ENCODE measurements around the gene NEUROG1.
"Not testable (repeated sequence)": the region's sequence is repeated elsewhere in the genome, so short reads cannot be mapped to it uniquely, and the experiment has no call there.

The NEUROG1 gene

DNA sequence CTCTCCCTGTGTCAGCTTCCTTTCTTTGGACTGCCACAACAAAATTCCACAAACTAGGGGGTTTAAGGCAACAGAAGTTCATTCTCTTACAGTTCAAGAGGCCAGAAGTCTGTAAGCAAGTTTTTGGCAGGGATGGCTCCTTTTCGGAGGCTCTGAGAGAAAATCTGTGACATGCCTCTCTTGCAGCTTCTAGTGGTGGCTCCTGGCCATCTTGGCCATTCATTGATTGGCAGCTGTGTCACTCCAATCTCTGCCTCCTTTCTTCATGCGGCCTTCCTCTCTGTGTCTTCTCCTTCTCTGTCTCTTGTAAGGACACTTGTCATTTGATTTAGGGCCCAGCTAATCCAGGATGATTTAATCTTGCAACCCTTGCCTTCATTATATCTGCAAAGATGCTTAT, 2.0 kb upstream of the NEUROG1 start:
- no peak for DNase-seq (ENCODE audit: low read depth in 1 of 2, low spot score in 1 of 2)

GRCh38 chr5:135537271-135537670, 1.5 kb upstream of the NEUROG1 start:
- no peak for DNase-seq (ENCODE audit: low read depth in 1 of 2, low spot score in 1 of 2)

GRCh38 chr5:135535420-135535819, 344 bp downstream of the NEUROG1 start:
- no peak for DNase-seq (ENCODE audit: low read depth in 1 of 2, low spot score in 1 of 2)

DNA sequence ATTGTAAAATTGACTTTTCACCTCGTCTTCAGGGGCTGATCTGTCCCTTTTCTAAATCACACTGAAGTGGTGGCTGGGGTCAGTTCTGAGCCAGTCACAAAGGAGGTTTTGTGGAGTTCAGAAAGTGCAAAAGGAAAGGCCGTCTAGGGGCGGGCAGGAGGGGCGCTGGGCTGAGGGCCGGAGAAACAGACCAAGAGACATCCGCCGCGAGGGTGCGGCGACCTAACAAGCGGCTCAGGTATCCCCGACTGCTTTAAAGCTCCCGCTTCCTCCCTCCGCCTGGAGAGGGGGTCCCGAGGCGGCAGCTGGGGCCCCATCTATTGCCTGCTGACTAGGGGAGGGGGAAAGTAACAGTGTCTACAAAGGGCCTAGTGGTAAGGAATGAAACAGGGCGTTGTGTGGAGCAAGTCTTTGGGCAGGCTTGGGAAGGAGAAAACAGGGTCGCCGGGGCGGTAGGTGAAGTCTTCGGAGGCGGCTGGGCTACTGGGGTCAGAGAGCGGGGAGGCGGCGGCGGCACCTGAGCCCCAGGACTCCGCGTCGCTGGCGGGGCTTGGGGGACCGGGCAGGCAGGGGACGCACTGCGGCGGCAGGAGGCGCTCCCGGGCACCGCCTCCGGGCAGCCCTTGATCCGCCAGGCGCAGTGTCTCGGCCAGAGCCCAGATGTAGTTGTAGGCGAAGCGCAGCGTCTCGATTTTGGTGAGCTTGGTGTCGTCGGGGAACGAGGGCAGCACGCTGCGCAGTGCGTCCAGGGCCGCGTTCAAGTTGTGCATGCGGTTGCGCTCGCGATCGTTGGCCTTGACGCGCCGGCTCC, 950 bp downstream of the NEUROG1 start:
- DNase-seq (ENCODE audit: low read depth in 1 of 2, low spot score in 1 of 2), result no peak

GRCh38 chr5:135533794-135534193, 2.0 kb downstream of the NEUROG1 start:
- no peak for DNase-seq (ENCODE audit: low read depth in 1 of 2, low spot score in 1 of 2)

DNA sequence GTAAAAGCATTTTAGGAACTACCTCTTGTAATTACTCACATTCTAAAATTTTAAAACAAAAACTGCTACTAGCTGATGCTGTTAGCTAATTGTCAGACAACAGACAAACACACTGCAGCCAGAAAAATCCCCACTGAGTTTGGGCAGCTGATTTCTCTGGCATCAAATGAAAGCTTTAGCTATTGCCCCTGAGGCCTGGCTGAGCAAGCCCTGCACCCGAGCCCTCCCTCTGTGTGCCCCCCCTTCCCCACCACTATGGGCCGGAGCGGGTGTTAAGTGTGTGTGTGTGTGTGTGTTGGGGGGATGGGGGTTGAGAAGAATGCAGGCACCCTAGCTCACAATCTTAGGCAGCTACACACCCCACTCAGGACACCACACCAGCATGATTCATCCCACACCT, 2.4 kb downstream of the NEUROG1 start:
- DNase-seq (ENCODE audit: low read depth in 1 of 2, low spot score in 1 of 2), result no peak

DNA sequence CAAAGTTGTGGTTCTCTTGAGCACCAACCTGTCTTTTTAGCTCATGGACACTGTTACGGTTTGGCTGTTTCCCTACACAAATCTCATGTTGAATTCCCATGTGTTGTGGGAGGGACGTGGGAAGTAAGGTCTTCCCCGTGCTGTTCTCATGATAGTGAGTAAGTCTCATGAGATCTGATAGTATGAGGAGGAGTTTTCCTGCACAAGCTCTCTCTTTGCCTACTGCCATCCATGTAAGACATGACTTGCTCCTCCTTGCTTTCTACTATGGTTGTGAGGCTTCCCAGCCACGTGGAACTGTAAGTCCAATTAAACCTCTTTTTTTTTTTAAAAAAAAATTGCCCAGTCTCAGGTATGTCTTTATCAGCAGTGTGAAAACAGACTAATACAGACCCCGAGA, 6.2 kb downstream of the NEUROG1 start:
- not testable (repeated sequence) for DNase-seq (ENCODE audit: low read depth in 1 of 2, low spot score in 1 of 2)

GRCh38 chr5:135526924-135527323, 8.8 kb downstream of the NEUROG1 start:
- no peak for DNase-seq (ENCODE audit: low read depth in 1 of 2, low spot score in 1 of 2)

- no peak for DNase-seq (ENCODE audit: low read depth in 1 of 2, low spot score in 1 of 2)
These were observed 13.8 kb downstream of the NEUROG1 start for GRCh38 chr5:135521964-135522363.

- no peak for DNase-seq (ENCODE audit: low read depth in 1 of 2, low spot score in 1 of 2)
These were observed 18.1 kb downstream of the NEUROG1 start for GRCh38 chr5:135517631-135518030.

DNA sequence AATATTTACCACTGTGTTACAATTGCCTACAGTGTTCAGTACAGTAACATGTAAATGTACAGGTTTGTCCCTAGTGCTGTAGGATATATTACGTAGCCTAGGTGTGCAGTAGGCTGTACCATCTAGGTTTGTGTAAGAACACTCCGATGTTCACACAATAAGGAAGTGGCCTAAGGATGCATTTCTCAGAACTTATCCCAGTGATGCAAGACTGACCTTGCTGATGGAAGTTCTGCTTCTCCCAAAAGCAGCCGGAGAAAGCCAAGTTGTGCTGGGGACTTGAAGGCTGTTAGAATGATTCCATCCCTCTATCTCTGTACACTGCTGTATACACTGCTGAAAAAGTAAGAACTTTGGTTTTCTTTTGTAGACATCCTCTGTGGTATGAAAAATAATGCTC, 21.6 kb downstream of the NEUROG1 start:
- no peak for DNase-seq (ENCODE audit: low read depth in 1 of 2, low spot score in 1 of 2)

DNA sequence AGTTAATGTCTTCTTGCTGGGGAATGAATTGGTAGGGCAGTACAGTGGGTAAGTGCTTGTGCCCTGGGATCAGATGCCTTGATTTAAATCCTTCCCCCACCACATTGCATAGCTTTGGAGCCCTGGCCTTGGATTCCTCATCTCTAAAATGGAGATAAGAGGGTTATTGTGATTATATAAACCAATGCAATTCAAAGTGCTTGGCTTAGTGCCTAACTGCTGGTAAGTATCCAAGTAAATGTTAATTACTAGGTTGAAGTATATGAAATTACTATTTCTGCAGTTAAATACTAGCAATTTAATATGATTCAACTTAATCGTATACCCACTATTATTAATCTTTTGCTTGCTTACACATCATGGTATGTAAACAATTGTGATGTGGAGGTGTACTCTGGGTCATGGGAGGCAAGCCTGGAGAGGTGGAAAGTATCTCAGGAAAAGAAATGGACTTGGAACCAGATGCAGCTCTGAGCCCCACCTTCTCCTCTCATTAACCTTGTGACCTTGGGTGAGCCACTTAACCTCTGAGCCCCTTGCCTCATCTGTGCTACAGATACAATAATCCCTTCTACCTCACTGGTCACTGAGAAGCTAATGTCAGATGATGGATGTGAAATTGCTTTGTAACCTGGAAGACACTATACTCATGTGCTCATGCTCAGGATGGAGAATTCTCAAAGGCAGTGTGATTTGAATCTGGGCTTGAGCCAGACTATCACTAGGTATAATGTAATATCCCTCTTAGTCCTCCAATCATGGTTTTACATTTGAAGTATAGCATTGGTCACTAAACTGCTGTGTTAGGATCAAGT, 23.8 kb downstream of the NEUROG1 start:
- DNase-seq (ENCODE audit: low read depth in 1 of 2, low spot score in 1 of 2), result no peak

DNA sequence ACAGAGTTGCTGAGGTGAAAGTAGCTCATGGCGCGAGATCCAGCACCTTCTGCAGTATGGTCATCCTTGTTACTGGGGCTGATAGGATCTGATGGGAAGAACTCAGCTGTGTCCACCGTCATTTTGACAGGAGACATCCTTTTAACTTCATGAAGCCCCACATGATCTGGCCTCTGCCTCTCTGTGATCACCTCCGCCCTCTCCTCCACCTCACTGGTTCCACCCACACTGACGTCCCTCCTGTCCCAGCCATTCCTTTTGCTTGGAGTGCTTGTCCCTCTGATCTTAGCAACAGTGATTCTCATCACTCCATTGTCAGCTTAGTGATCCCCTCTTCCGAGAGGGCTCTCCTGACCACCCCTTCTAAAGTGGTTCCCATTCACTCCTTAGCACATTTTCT, 25.8 kb downstream of the NEUROG1 start:
- no peak for DNase-seq (ENCODE audit: low read depth in 1 of 2, low spot score in 1 of 2)

DNA sequence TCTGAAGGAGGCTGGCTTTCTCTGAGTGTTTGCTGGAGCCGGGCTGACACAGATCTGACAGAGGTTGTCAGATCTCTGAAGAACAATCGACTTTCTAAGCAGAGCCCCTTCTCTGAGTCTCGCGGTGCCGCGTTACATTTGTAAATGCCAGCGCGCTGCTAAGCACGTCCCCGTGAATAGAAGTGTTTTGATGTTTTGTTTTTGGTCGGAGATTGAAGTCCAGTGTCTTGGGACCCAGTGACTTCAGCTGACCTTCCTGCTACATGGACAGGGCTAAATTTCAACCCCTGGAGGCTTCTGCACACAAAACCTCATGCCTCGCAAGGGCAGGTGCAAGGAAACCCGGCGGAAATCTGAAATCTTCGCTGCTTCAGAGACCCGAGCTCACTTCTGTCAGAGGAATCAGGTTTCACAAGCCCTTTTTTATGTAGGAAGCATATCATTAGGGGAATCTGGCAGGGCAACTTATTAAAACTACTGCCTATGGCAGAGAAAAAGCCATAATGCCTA, 27.2 kb downstream of the NEUROG1 start:
- no peak for DNase-seq (ENCODE audit: low read depth in 1 of 2, low spot score in 1 of 2)

DNA sequence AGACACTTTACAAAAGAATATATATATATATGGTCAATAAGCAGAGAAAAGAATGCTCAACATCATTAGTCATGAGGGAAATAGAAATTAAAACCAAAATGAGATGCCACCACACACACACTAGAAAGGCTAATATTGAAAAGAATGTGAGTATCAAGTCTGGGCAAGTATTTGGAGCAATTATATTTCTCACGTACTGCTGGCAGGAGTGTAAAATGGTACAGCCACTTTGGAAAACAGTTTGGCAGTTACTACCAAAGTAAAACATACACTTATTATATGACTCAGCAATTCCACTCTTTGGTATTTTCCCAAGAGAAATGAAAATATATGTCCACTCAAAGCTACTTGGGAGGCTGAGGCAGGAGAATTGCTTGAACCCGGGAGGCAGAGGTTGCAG, 29.8 kb downstream of the NEUROG1 start:
- DNase-seq (ENCODE audit: low read depth in 1 of 2, low spot score in 1 of 2), result no peak

DNA sequence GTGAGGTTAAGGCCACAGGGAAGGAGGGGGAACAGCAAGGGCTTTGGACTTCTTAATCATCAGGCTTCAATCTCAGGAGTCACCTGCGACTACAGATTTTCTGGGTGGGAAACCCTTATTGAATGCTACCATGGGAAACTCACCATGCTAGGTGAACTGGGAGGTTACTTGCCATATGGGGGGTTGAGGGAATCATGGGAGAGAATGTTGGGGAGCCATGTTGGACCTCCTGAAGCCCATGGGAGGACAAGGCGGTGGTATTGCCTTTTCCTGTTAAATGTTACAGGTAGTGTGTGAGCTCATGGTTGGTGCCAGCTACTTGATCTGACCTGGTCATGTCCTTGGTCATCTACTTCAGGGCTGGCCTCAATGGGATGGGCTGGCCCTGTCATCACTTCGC, 31.4 kb downstream of the NEUROG1 start:
- no peak for DNase-seq (ENCODE audit: low read depth in 1 of 2, low spot score in 1 of 2)

DNA sequence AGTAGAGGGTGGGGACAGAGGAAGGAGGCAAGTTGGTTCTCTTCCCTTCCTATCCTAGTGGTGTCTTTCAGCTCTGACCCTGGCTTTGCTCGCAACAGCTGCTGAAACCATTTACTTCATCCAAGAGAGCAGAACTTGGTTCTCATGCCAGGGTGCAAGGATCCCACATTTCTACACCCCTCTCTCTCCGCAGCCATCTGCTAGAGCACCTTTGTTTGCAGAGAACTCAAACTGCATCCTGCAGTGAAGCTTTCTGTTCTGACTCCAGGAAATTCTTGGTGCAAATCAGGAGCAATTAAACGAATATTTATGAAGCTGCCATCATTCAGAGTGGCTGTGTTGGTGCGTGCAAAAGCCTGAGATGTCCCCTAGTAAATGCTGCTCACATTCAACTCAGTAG, 31.9 kb downstream of the NEUROG1 start:
- DNase-seq (ENCODE audit: low read depth in 1 of 2, low spot score in 1 of 2), result no peak

- no peak for DNase-seq (ENCODE audit: low read depth in 1 of 2, low spot score in 1 of 2)
These were observed 32.8 kb downstream of the NEUROG1 start for GRCh38 chr5:135502836-135503520.

DNA sequence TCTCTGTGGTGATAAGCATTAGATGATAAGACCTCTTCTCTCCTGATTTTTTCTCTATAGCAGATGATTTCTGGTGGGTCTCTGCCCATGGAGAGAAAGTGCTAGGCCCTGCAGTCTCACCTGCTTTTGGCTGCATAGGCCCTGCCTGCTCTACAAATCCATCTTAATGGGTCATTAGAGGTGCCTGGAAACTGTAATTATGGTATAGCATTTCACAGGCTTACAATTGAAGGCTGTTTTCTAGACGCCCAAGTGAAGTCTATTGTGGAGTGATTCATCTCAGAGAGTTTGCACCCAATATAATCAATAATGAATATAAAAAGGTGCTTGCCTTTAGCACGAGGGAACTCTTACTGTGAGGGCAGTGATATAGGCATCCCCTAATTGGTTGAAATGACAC, 33.8 kb downstream of the NEUROG1 start:
- no peak for DNase-seq (ENCODE audit: low read depth in 1 of 2, low spot score in 1 of 2)

- DNase-seq (ENCODE audit: low read depth in 1 of 2, low spot score in 1 of 2), result no peak
These were observed 37.1 kb downstream of the NEUROG1 start for GRCh38 chr5:135498637-135498995.

DNA sequence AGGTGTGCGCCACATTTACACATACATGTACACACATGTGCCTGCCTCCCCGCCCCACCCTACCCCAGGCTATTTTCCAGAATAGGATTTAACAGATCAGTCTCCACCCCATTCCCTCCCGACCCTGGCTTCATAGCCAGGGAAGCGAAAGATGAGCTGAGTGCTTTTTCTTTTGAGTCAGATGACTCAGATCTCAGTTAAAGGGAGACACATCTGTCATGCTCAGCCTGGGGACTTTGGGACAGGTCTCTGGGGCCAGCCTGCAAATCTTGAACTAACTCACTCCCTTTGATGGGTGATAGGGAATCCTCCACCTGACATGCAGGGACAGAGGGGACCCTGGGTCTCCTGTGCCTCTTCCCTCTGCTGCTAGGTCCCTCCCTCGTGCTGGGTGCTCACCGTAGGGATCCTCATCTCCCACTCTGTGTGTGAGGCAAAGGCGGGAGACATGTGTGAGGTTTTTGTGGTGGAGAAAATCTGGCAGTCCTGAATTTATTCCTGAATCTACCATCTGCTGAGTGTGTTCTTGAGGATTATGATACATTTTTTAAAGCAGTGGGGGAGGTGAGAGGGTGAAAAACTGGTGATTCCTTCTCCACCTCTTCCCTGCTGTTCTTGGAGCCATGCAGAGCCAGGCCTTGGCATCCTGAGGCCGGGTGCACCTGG, 37.7 kb downstream of the NEUROG1 start:
- DNase-seq (ENCODE audit: low read depth in 1 of 2, low spot score in 1 of 2), result no peak

Data from activated CD4-positive, alpha-beta T cell treated with anti-CD3 and anti-CD28 coated beads, Interleukin-2, amount 50 U/mL, for 24 hours (primary cell).